Cardiac septum (tissue), 1 donor: ENCODE data around the gene KIF18A. TPM values are rescaled to one million over a fixed set of nuclear protein-coding genes. Genes with fewer than 3 reads are reported as not detected.

ENCODE experiments used
- DNase-seq: peaks from one replicate; pipeline ENCODE4 v3.0.0-alpha.2; 2020; ENCODE audit warnings: low spot score
- intact Hi-C: fragments of 100-400 bp; cut with DNase I; formaldehyde crosslinking; loops from one replicate; pipeline ENCODE4 v1.14.0; 2022
- microRNA-seq: library from miRNA; unstranded; fragments of <30 nt; microRNA quantifications from one replicate; pipeline ENCODE4 v1.2.0, GENCODE V29; 2020
- total RNA-seq: library from RNA; stranded (reverse); fragmentation: NEBNext Ultra II Directional; extraction: Animal tissue kit (Norgen Biotek cat#: 25700); gene quantifications from one replicate; pipeline ENCODE4 v1.2.1, GENCODE V29; 2021
- donor health status: DM: no; HTN: no; CAD: no.

The KIF18A gene
- total RNA-seq, 1 donor from 2014 or later = 0.27 TPM

DNA sequence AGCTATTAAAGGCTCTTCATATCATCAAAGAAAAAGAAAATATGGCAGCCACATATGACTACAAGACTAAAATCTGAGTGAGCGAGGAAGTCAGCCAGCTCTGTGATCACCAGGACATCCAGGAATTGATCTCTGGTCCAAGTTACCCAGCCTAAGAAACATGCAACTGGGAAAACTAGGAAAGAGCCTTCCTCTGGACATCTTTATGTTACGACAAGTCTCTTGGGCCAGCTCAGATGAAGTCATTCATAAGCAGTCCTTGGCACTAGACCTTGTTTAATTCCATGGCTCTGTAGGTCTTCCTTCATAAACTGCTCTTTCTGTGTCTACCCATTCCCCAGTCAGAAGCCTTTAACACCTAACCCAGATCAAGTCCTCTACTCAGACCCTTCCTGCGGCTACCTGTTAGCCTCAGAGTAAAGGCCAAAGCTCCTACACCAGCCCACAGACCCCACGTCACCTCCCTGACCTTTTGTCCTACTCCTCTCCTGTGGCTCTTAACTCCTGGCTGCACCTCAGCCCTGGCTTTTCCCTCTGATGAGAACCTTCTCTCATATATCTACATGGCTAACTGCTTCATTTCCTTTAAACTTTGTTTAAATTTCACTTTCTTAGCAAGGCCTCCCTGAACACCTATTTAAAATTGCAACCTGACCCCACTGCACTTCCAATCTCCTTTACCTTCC is 134.0 kb downstream of the KIF18A start:
- intact Hi-C loops = no loop called here
- DNase-seq = no peak

DNA sequence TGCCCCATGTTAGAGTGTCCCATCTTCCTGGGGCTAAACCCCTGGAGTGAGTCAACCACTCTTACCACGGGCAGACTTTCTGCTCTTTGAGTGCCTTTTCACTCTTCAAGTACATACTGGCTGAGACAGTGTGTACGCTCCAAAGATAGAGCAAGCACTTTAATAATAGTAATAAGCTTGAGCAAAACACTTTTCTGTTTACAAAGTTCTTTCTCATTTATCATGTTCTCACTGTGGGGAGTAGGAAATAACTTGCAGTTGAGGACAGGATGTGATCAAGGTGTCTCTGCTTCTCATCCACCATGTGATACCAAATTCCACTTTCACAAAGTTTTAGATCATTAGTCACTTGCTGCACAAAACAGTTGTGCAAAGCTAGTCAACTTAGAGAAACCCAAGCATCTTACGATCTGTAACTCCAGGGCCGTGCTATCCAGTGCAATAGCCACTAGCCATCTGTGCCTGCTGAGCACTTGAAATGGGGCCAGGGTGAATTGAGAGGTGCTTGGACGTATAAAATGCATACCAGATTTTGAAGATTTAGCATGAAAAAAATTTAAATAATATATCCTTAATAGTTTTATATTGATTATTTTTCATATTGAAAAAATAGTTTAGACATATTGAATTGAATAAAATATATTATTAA is 135.3 kb downstream of the KIF18A start:
- intact Hi-C loops = no loop called here
- no peak for DNase-seq

DNA sequence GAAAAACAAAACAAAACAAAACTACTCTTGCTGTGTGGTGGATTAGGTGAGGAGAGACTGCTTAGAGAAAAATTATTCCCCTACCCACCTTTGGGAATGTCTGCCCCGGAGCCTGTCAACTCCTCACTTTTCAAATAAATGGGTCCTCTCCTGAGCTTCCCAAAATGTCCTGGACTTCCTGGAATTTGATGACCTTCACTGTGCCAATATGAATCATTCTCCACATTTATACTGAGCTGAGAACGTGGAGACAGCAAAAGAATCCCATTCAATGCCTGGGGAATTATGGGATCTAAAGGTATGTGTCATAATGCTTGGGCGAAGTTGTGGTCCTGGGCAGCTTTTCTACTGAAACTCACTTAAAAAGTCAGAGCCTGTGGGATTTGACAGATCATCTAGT is 136.8 kb downstream of the KIF18A start:
- intact Hi-C loops = no loop called here
- no peak for DNase-seq

Small RNAs within 50 kb of the gene (microRNA-seq; reads per million reads assigned to microRNA genes)
- not detected for gene MIR610

Other genes starting within 250 kb of the KIF18A start
- gene METTL15, start 232 bp upstream of the KIF18A start, total RNA-seq = 10.9 TPM